Parathyroid adenoma (tissue), 2 donors: ENCODE results near the gene MINAR1.

Source experiments
- H2AFZ ChIP-seq: fragments of 300-600 bp; sonication (generic); one replicate; pipeline ENCODE4 v1.7.0; 2017; ENCODE audit warnings: antibody characterized with exemption, mild to moderate bottlenecking
- H3K27ac ChIP-seq: fragments of 300-600 bp; sonication (generic); one replicate; pipeline ENCODE4 v1.7.0; 2017
- H3K27me3 ChIP-seq: fragments of 300-600 bp; sonication (generic); one replicate; pipeline ENCODE4 v1.7.0; 2017; ENCODE audit warnings: low read length; ENCODE audit not compliant: control insufficient read depth, insufficient read depth
- H3K36me3 ChIP-seq: fragments of 300-600 bp; sonication (generic); one replicate; pipeline ENCODE4 v1.7.0; 2017; ENCODE audit warnings: low read length; ENCODE audit not compliant: control insufficient read depth, insufficient read depth
- H3K4me1 ChIP-seq: fragments of 300-600 bp; sonication (generic); one replicate; pipeline ENCODE4 v1.7.0; 2017; ENCODE audit warnings: control low read depth
- H3K4me2 ChIP-seq: fragments of 300-600 bp; sonication (generic); one replicate; pipeline ENCODE4 v1.7.0; 2017; ENCODE audit warnings: low read length
- H3K4me3 ChIP-seq: fragments of 300-600 bp; sonication (generic); one replicate; pipeline ENCODE4 v1.7.0; 2017; ENCODE audit warnings: low read depth, low read length
- H3K79me2 ChIP-seq: fragments of 300-600 bp; sonication (generic); one replicate; pipeline ENCODE4 v1.7.0; 2017; ENCODE audit warnings: control low read depth
- H3K9ac ChIP-seq: fragments of 300-600 bp; sonication (generic); one replicate; pipeline ENCODE4 v1.7.0; 2017; ENCODE audit warnings: mild to moderate bottlenecking
- H3K9me3 ChIP-seq: fragments of 300-600 bp; sonication (generic); one replicate; pipeline ENCODE4 v1.7.0; 2017; ENCODE audit warnings: low read length; ENCODE audit not compliant: control insufficient read depth
- CTCF ChIP-seq: fragments of 300-600 bp; sonication (generic); IDR thresholded peaks from one replicate; pipeline ENCODE4 v1.7.0; 2017; ENCODE audit warnings: antibody characterized with exemption, mild to moderate bottlenecking
- donor health status: primary hyperparathyroidism.

MINAR1 gene

DNA sequence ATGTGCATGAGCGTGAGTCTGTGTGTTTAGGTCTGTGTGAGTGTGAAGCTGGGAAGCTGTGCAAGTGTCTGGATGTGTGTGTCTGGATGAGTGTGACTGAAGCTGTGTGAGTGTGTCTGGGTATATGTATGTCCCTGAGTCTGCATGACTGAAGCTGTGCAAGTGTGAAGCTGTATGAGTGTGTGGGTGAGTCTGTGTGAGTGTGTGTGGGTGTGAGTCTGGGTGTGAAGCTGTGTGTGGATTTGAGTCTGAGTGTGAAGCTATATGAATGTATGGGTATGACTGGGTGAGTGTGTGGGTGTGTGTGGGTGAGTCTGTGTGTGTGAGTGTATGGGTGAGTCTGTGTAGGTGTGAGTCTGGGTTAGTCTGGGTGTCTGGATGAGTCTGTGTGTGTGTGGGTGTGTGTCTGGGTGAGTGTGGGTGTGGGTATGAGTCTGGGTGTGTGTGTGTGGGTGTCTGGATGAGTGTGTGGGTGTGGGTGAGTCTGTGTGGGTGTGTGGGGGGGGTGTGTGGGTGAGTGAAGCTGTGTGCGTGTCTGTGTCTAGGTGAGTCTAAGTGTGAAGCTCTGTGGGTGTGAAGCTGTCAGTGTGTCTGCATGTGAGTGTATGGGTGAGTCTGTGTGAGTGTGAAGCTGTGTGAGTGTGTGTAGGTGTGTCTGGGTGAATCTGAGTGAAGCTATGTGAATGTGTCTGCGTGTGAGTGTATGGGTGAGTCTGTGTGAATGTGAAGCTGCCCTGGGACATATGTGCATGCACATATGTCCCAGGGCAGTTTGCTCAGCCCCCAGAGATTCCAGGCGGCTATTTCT lies 20.3 kb downstream of the MINAR1 start:
- Histone ChIP-seq H3K36me3 (no peaks in the 10 kb centered on the region), H3K27me3 (no peaks in the 10 kb centered on the region), H3K4me2 (no peak overlapping the region), H3K79me2 (no peaks in the 10 kb centered on the region), H3K9me3 (no peaks in the 10 kb centered on the region), H3K4me3 (no peak overlapping the region), H3K9ac (no peak overlapping the region), H2AFZ (no peak overlapping the region), H3K27ac (no peak overlapping the region), H3K4me1 (no peaks in the 10 kb centered on the region)
- no peak for TF ChIP-seq CTCF

GRCh38 chr15:79453446-79453845 lies 21.3 kb downstream of the MINAR1 start:
- no peak overlapping the region for H3K4me2 ChIP-seq
- no peaks in the 10 kb centered on the region for H3K27me3 ChIP-seq
- no peak overlapping the region for H3K27ac ChIP-seq
- no peak overlapping the region for H3K4me3 ChIP-seq
- no peaks in the 10 kb centered on the region for H3K9me3 ChIP-seq
- H3K4me1 ChIP-seq: no peaks in the 10 kb centered on the region
- no peaks in the 10 kb centered on the region for H3K36me3 ChIP-seq
- no peaks in the 10 kb centered on the region for H3K79me2 ChIP-seq
- TF ChIP-seq CTCF: no peak
- no peak overlapping the region for H2AFZ ChIP-seq
- no peak overlapping the region for H3K9ac ChIP-seq

GRCh38 chr15:79454063-79454462 lies 21.9 kb downstream of the MINAR1 start:
- Histone ChIP-seq H3K27ac (no peak overlapping the region), H2AFZ (no peak overlapping the region), H3K27me3 (no peaks in the 10 kb centered on the region), H3K4me3 (no peak overlapping the region), H3K79me2 (no peaks in the 10 kb centered on the region), H3K36me3 (no peaks in the 10 kb centered on the region), H3K9ac (no peak overlapping the region), H3K4me2 (no peak overlapping the region), H3K4me1 (no peaks in the 10 kb centered on the region), H3K9me3 (no peaks in the 10 kb centered on the region)
- TF ChIP-seq CTCF: no peak

DNA sequence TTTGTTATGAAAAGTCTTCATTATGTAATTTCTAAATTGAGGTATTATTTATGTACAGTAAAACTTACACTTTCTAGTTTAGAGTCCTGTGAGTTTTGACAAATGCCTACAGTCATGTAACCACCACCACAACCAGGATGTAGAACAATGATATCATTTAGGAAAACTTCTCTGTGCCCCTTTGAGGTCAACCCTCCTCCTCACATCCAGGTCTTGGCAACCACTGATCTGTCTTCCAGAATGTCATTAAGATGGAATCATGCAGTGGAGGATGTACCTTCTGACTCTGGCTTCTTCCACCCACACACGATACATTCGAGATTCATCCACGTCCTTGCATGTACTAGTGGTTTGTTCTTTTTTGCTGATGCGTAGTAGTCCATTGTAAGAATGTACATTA lies 23.2 kb downstream of the MINAR1 start:
- Histone ChIP-seq H3K4me1 (no peaks in the 10 kb centered on the region), H3K79me2 (no peaks in the 10 kb centered on the region), H3K27me3 (no peaks in the 10 kb centered on the region), H3K36me3 (no peaks in the 10 kb centered on the region), H2AFZ (no peak overlapping the region), H3K4me3 (no peak overlapping the region), H3K9ac (no peak overlapping the region), H3K27ac (no peak overlapping the region), H3K9me3 (no peaks in the 10 kb centered on the region), H3K4me2 (no peak overlapping the region)
- TF ChIP-seq CTCF: no peak

DNA sequence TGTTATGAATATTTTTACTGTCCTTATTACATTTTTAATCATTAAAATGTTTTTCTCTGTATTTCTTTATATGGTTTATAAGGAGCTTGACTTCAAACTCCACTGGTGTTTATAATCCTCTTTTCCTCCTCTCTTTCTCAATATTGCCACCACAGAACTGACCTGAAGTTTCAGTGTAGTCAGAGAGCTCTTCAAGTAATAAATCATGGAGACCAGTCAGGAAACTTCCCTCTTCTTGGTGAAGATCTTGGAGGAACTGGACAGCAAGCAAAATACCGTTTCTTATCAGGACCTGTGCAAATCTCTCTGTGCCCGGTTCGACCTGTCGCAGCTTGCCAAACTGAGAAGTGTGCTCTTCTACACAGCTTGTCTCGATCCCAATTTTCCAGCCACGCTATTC lies 23.8 kb downstream of the MINAR1 start:
- Histone ChIP-seq H3K4me1 (no peaks in the 10 kb centered on the region), H3K36me3 (no peaks in the 10 kb centered on the region), H3K27me3 (no peaks in the 10 kb centered on the region), H3K4me3 (no peak overlapping the region), H3K27ac (no peak overlapping the region), H3K4me2 (no peak overlapping the region), H2AFZ (no peak overlapping the region), H3K79me2 (no peaks in the 10 kb centered on the region), H3K9ac (no peak overlapping the region), H3K9me3 (no peaks in the 10 kb centered on the region)
- no peak for TF ChIP-seq CTCF
